SKM-1 (cell line): Measurements from ENCODE around the gene DBX2.
"Not testable (repeated sequence)": the region's sequence is repeated elsewhere in the genome, so short reads cannot be mapped to it uniquely, and the experiment has no call there.

ENCODE experiments used
- DNase-seq: peaks from one replicate; lab custom pipeline; 2025; ENCODE audit not compliant: unreplicated experiment; lab: John Stamatoyannopoulos, UW

DBX2 gene

DNA sequence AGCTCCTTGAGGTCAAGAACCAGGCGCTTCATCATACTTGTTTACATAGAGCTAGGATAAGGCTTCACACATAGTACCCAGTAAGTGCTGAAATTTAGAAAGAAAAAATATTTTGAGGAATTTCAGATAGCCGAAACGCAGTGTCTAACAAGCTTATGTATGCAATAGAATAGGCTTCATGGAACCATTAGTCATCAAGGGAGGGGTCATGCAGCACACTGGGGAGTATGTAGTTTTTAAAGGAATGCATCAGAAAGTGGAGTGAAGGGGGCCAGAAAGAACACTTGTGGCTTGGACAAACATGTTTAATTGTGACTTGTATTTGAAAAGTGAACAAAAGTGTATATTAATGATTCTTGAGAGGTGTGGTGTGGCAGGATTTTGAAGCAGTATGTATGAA is 38.1 kb downstream of the DBX2 start:
- no peak for DNase-seq

DNA sequence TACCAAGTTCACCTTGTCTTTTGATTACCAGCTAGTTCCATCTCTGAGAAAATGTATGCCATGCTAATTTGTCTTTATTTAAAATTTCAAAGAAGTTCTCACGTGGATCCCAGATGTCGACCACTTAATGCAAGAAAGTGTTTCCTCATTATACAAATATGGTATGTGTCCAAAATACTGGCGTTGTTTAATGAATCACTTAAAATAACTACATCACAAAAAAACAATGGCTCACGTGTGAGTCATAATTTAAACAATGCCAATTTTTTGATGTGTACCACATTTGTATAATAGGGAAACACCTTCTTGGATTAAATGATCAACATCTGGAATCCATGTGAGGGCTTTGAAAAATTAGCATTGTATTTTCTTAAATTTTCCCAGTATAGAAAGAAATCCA is 40.8 kb downstream of the DBX2 start:
- no peak for DNase-seq

DNA sequence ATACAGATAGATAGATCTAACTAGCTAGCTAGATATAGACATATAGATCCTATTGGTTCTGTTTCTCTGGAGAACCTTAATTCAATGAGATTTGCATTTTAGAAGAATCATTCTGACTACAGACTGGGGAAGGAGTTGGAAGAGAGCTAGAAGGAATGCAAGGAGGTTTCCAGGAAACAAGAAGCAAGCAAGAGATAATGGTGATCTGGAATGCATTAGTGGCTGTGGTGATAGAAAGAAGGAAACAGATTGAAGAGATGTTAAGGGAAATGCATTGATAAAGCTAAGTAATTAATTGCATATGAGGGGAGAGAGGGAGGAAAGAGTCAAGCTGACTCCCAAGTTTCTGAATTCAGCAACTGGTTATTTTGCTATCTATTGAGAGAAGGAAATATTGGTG is 42.7 kb downstream of the DBX2 start:
- no peak for DNase-seq

DNA sequence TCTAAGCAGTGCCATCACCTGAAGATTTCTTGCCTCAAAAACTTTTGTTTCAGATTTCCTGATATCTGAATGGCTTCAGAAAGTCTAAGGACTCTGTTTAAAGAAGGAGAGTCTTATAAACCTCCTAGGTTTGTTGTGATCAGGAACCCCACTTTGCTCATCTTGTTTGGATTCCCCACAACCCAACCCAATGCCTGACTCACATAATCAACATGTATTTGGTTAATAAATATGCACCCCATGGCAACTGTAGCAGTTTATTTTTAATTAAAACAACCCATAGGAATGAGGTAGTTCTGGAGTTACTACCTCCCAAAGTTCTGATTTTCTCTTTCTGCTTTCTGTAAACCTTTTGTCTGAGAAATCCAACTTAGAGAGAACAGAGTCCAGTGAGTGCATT is 51.5 kb downstream of the DBX2 start:
- DNase-seq, result no peak

DNA sequence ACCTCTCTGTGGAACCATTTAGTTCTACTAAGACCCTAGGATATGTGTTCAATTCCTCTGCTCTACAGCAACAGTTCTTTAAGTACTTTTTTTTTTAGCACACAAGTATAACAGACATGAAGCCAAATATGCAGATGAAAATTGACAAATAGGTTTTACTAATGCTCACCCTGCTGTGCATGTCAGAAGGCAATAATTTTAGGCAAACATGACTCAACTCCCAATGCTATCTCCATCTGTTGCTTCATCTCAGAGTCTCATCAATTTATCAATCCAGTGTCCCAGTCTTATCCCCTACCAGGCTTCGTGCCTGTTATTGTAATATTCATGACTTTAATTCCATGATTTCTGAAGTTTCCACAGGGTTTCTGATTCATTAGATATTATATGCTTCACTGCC is 57.7 kb downstream of the DBX2 start:
- no peak for DNase-seq

DNA sequence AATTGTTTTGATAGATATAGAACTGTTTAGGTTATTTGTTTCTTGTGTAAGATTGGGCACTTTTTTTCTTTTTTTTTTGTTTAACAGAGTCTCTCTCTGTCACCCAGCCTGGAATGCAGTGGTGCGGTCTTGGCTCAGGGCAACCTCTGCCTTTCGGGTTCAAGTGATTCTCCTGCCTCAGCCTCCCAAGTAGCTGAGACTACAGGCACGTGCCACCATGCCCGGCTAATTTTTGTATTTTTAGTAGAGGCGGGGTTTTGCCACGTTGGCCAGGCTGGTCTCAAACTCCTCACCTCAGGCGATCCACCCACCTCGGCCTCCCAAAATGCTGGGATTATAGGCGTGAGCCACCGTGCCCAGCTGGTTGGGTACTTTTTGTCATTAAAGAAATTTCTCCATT is 66.0 kb downstream of the DBX2 start:
- not testable (repeated sequence) for DNase-seq

DNA sequence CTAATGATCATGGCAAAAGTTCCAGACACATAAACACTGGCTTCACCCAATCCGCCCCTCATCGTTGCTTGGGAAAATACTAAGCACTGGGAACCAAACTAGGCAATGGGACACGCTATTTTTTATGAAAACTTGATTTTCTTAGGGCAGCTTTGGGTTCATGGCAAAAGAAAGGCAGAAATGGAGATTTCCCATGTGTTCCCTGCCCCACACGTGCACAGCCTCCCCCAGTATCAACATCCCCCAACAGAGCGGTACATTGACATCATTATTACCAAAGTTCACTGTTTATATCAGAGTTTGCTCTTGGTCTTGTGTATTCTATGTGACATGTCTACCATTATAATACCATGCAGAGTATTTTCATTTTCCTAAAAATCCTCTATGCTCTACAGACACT is 71.0 kb downstream of the DBX2 start:
- DNase-seq, result no peak

DNA sequence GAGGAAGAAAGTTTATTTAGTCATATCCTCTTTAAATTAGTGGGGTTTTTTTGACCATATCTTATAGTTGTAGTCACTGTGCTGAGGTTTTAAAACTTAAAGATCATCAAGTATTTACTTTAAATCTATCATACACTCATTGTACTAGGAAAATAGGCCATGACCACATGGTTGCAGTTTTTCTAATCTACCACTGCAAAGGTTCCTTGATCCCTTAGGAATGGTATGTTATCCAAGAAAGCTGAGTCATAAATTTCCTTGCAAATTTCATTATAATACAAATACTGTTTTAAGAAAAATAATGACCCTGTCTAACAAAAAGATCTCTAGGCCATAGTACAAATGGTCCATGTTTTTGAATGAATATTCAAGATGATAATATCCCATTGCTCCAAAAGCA is 74.7 kb downstream of the DBX2 start:
- no peak for DNase-seq

DNA sequence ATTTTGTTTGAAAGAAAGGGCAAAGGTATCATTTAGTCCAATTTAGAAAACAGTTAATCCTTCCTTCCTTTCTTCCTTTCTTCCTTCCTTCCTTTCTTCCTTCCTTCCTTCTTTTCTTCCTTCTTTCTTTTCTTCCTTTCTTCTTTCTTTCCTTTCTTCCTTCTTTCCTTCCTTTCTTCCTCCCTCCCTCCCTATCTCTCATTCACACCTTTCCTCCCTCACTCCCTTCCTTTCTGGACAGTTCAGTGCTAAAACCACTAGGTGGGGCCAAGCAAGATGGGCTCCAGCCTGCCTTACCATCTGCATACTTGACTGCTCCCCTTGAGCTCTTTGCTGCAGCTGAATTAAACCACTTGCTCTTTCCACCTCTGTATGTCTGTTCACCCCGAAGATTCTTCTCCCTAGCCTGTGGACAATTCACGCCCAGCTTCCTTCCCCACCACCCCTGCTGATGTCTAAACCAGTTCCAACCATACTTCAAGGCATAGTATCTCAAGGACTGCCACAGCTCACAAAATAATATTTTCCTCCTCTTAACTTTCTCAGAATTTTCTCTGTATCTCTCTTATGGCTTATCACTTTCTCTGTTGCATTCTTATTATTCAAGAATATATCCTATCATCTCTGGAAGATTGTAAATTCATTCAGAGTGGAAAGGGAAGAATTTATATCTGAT is 78.0 kb downstream of the DBX2 start:
- DNase-seq, result no peak

DNA sequence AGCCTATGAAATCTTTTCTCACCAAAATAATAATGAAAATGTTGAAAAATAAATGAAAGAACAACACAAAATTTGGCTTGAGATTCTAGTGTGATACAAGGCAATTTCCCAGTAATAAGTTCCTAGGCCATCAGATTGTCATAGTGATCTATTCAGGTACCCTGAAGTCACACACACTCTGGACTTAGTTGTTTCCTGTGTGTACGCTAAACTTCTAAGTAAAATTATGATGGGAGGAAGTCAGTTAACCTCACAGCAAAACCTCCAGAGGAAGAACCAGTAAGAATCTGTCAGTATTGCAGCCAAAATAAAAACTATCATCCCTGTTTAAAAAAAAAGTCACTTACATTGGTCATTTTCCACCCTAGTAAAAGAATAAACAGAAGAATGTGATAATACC is 81.9 kb downstream of the DBX2 start:
- DNase-seq, result no peak
